ENCODE data around the gene GAREM2. TPM values are rescaled to one million over a fixed set of nuclear protein-coding genes. Genes with fewer than 3 reads are reported as not detected.

GAREM2 gene
- polyA plus RNA-seq, 1 of the 3 experiments (the other 2 are of a cell fraction), result 3.7 TPM

DNA sequence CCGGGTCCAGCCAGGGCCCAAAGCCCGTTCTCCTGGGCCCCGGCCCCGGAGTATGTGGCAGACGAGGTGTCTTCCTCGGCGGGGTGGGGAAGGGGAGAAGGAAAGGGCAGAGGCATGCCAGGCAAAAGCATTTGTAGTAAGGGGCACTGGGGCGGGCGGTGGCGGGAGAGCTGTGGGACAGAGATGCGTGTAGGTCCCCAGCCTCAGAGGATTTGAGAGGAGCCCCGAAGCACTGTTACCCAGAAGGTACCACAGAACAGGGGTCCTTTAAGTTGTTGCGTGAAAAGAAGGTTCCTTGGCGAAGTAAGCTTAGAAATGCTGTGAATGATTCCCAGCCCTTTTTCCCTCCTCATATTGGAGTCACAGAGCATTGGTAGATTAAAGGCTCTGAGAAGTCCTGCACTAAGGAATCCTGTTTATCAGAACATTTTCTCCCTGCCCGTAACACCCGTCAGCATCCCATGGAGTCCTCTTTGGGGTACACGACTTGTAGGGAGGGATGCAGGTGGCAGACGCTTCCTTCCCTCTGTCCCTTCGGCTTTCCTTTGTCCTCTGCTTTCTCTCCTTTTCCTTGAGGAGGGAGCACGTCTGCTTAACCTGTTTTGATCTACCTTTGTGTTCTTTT is 12.5 kb downstream of the GAREM2 start:
- Histone ChIP-seq H3K27me3 (ENCODE audit: insufficient read depth) (no peaks in the 10 kb centered on the region), H3F3A (replicated peaks; ENCODE audit: insufficient read depth) (no peaks in the 10 kb centered on the region), H3K4me2 (no peak overlapping the region), H3K27ac (ENCODE audit: low read depth in 2 of 2, low read length in 1 of 2) (no peak overlapping the region), H3K36me3 (replicated peaks in 1 of 2; ENCODE audit: control insufficient read depth in 1 of 2, insufficient read depth in 2 of 2, low read length in 1 of 2) (peaks cover 0 to 4% of the 10 kb centered on the region in 2 experiments), H3K79me2 (ENCODE audit: insufficient read depth) (no peaks in the 10 kb centered on the region), H3K9ac (no peak overlapping the region), H4K20me1 (ENCODE audit: insufficient read depth) (no peaks in the 10 kb centered on the region), H3K4me1 (ENCODE audit: control insufficient read depth in 1 of 2, insufficient read depth in 2 of 2, low read depth in 1 of 2, low read length in 1 of 2) (no peaks in the 10 kb centered on the region; a peak in 1 of 4 replicates), H3K9me3 (no peaks in the 10 kb centered on the region), H3K9me2 (no peaks in the 10 kb centered on the region), H2AFZ (ENCODE audit: low read depth) (no peak overlapping the region), H3K4me3 (ENCODE audit: low read depth in 2 of 2, low read length in 1 of 2) (no peak overlapping the region)
- 89% methylated on average over 20 of the region's 20 CpGs for WGBS (ENCODE audit: low lambda C conversion rate)
- POLR2A ChIA-PET, result no interaction called here
- CTCF ChIA-PET, result no interaction called here
- TF ChIP-seq, protein P1, sequence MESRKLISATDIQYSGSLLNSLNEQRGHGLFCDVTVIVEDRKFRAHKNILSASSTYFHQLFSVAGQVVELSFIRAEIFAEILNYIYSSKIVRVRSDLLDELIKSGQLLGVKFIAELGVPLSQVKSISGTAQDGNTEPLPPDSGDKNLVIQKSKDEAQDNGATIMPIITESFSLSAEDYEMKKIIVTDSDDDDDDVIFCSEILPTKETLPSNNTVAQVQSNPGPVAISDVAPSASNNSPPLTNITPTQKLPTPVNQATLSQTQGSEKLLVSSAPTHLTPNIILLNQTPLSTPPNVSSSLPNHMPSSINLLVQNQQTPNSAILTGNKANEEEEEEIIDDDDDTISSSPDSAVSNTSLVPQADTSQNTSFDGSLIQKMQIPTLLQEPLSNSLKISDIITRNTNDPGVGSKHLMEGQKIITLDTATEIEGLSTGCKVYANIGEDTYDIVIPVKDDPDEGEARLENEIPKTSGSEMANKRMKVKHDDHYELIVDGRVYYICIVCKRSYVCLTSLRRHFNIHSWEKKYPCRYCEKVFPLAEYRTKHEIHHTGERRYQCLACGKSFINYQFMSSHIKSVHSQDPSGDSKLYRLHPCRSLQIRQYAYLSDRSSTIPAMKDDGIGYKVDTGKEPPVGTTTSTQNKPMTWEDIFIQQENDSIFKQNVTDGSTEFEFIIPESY (IDR thresholded peaks at IDR 0.05; ENCODE audit: borderline replicate concordance, low read depth), result no peak
- TF ChIP-seq RCOR1 (IDR thresholded peaks at IDR 0.05; ENCODE audit: low read length) (no peak), JUND (IDR thresholded peaks at IDR 0.05) (no peak), NRF1 (IDR thresholded peaks at IDR 0.05; ENCODE audit: low read depth, low read length) (no peak), SMC3 (IDR thresholded peaks at IDR 0.05; ENCODE audit: low read depth, low read length) (no peak), POLR2AphosphoS5 (IDR thresholded peaks at IDR 0.05; ENCODE audit: low read depth, low read length) (no peak), ELF1 (IDR thresholded peaks at IDR 0.05) (no peak), TCF12 (IDR thresholded peaks at IDR 0.05) (no peak), TEAD4 (IDR thresholded peaks at IDR 0.05; ENCODE audit: borderline replicate concordance, insufficient read depth) (no peak)
- TF ChIP-seq, protein P2, sequence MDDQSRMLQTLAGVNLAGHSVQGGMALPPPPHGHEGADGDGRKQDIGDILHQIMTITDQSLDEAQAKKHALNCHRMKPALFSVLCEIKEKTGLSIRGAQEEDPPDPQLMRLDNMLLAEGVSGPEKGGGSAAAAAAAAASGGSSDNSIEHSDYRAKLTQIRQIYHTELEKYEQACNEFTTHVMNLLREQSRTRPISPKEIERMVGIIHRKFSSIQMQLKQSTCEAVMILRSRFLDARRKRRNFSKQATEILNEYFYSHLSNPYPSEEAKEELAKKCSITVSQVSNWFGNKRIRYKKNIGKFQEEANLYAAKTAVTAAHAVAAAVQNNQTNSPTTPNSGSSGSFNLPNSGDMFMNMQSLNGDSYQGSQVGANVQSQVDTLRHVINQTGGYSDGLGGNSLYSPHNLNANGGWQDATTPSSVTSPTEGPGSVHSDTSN (IDR thresholded peaks at IDR 0.05), result no peak
- TF ChIP-seq, protein P3, sequence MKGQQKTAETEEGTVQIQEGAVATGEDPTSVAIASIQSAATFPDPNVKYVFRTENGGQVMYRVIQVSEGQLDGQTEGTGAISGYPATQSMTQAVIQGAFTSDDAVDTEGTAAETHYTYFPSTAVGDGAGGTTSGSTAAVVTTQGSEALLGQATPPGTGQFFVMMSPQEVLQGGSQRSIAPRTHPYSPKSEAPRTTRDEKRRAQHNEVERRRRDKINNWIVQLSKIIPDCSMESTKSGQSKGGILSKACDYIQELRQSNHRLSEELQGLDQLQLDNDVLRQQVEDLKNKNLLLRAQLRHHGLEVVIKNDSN (IDR thresholded peaks at IDR 0.05; ENCODE audit: borderline replicate concordance, low read depth), result no peak
- peak; percentile 30 for DNase-seq

DNA sequence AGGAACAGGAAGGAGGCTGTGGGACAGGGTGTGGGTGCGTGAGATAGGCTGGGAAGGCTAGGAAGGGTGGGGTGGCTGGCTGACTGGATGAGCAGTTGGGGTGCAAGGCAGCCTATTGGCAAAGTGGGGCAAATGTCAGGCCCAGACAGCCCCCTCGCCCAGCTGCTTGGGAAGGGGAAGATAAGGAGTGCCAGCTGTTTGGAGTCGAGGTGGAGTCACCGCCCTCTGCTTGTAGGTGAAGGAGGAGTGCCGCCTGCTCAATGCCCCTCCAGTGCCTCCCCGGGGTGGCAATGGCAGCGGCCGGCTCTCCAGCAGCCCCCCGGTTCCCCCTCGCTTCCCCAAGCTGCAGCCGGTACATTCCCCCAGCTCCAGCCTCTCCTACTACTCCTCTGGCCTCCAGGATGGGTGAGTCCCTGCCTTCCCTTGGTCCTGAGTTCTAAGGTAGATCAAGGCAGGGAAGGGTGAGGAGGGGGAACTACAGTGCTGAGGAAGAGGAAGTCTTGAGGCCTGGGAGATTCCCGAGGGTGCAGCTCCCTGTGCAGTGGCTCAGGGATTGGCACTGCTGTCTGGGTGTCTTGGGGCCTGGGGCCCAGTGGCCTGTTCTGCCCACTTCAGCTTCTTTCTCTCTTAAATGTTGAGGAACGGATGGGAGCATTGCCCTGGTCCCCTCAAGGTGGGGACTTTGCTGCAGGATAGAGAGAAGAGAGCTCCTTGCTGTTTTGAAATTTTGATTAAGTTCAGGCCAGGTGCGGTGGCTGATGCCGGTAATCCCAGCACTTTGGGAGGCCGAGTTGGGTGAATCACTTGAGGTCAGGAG is 13.3 kb downstream of the GAREM2 start:
- Histone ChIP-seq H3K27ac (ENCODE audit: low read depth in 2 of 2, low read length in 1 of 2) (no peak overlapping the region), H3K9me2 (no peaks in the 10 kb centered on the region), H4K20me1 (ENCODE audit: insufficient read depth) (no peaks in the 10 kb centered on the region), H3K36me3 (replicated peaks in 1 of 2; ENCODE audit: control insufficient read depth in 1 of 2, insufficient read depth in 2 of 2, low read length in 1 of 2) (peaks cover 3 to 11% of the 10 kb centered on the region in 2 experiments), H3K9me3 (no peaks in the 10 kb centered on the region), H3F3A (replicated peaks; ENCODE audit: insufficient read depth) (no peaks in the 10 kb centered on the region), H3K4me1 (ENCODE audit: control insufficient read depth in 1 of 2, insufficient read depth in 2 of 2, low read depth in 1 of 2, low read length in 1 of 2) (no peaks in the 10 kb centered on the region; a peak in 1 of 4 replicates), H3K79me2 (ENCODE audit: insufficient read depth) (no peaks in the 10 kb centered on the region), H3K4me2 (no peak overlapping the region), H3K4me3 (ENCODE audit: low read depth in 2 of 2, low read length in 1 of 2) (no peak overlapping the region), H2AFZ (ENCODE audit: low read depth) (no peak overlapping the region), H3K9ac (no peak overlapping the region), H3K27me3 (ENCODE audit: insufficient read depth) (no peaks in the 10 kb centered on the region)
- peak; percentile 31 for DNase-seq
- ChIA-PET POLR2A (no interaction called here), CTCF (no interaction called here)
- 91% methylated on average over 16 of the region's 16 CpGs for WGBS (ENCODE audit: low lambda C conversion rate)
- no peak for TF ChIP-seq FOXJ3 (CRISPR knock-in tag; IDR thresholded peaks at IDR 0.05)
- no peak for TF ChIP-seq TCF12 (IDR thresholded peaks at IDR 0.05)
- TF ChIP-seq, protein P4, sequence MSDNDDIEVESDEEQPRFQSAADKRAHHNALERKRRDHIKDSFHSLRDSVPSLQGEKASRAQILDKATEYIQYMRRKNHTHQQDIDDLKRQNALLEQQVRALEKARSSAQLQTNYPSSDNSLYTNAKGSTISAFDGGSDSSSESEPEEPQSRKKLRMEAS (IDR thresholded peaks at IDR 0.05; ENCODE audit: low read depth), result no peak
- no peak for TF ChIP-seq TAF1 (IDR thresholded peaks at IDR 0.05; ENCODE audit: borderline replicate concordance, low read depth, low read length)
- TF ChIP-seq, protein P2 (IDR thresholded peaks at IDR 0.05), result no peak
- TF ChIP-seq RFX5 (IDR thresholded peaks at IDR 0.05; ENCODE audit: low read length), result no peak
- no peak for TF ChIP-seq YY1 (IDR thresholded peaks at IDR 0.05; ENCODE audit: low read depth)
- no peak for TF ChIP-seq RXRA (IDR thresholded peaks at IDR 0.05; ENCODE audit: borderline replicate concordance, low read depth)
- no peak for TF ChIP-seq GATA2 (CRISPR knock-in tag; IDR thresholded peaks at IDR 0.05)
- no peak for TF ChIP-seq CHD2 (IDR thresholded peaks at IDR 0.05; ENCODE audit: low read length, partially characterized antibody)
- TF ChIP-seq NFIC (IDR thresholded peaks at IDR 0.05; ENCODE audit: borderline replicate concordance), result no peak
- TF ChIP-seq, protein P3 (IDR thresholded peaks at IDR 0.05; ENCODE audit: borderline replicate concordance, low read depth), result no peak
- TF ChIP-seq RCOR1 (IDR thresholded peaks at IDR 0.05; ENCODE audit: low read length), result no peak
- TF ChIP-seq EZH2phosphoT487 (IDR thresholded peaks at IDR 0.05; ENCODE audit: borderline replicate concordance, low read depth), result no peak
